GM19328 (cell line): Measurements from ENCODE around the gene KLHL21.
"Not testable (repeated sequence)": the region's sequence is repeated elsewhere in the genome, so short reads cannot be mapped to it uniquely, and the experiment has no call there.

Source experiments
- ATAC-seq: cut with Tn5 transposase; IDR thresholded peaks from one replicate; pipeline ENCODE4 v1.9.1; 2021; ENCODE audit warnings: mild to moderate bottlenecking, moderate library complexity; ENCODE audit not compliant: unreplicated experiment

The KLHL21 gene

DNA sequence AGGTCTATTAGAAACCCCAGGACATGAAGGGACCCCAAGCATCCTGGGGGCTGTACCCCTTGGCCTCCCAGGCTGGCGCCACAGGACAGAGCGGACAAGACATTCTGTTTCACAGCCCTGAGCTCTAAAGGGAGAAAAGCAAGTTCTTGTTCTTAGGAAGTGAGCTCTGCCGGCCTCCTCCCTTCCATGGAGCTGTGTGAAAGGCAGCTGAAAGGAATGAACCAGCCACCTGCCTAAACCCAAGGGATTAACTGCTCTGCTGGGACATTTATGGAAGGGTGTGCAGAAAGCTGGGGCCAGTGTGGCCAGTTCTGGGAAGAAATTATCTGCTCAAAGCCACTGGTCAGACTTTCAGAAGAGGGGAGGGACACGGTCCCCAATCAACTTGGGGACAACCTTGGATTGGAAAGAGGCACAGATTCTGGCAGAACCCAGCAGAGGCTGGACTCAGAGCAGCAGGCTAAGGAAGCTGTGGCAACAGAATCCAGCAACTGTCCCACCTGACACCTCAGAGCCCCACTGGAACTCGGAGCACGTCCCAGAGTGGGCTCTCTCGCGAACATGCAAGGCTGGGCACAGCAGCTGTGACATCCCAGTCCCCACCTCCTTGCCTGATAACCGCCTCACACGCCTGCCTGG, 2.1 kb downstream of the KLHL21 start:
- no peak for ATAC-seq

DNA sequence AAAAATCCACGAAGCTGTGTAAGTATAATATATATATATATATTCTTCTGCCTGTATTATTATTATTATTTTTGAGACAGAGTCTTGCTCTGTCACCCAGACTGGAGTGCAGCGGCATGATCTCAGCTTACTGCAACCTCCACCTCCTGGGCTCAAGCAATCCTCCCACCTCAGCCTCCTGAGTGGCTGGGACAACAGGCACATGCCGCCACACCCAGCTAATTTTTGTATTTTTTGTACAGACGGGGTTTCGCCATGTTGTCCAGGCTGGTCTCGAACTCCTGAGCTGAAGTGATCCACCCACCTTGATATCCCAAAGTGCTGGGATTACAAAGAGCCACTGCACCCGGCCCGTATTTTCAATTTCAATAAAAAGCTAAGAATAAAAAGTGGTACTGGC, 2.7 kb downstream of the KLHL21 start:
- ATAC-seq, result not testable (repeated sequence)

DNA sequence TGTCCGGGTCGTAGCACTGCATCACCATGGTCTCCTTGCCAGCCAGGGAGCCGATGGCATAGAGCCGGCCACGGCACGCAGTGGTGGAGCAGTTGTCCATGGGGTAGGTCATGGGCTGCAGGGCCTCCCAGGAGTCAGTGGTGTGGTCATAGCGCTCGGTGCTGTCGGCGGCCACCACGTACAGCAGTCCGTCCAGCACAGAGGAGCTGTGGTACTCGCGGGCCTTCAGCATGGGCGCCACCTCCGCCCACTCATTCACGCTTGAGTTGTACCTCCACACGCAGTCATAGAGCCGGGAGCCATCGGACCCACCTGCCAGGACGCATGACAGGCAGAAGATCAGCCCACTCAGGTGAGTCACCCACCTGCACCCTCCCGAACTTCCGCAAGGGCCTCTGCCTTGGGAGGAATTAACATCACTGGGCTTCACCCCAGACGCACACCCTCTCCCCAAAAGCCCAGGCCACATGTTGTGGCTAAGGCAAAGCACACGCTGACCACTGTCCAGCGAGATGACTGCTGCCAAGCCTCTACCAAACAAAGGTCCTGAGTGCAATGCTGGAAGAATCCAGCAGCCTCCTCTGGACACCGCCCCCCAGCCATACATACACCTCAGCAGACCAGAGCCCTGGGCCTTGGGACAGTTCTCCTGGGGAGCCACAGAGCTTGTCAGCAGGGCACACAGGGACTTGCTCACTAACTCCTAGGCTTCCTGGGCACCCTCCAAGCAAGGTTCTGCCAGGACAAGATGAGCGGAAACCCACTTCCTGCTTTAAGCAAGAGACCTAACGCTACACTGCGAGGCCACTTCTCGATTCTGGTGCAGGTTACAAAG, 3.3 kb downstream of the KLHL21 start:
- no peak for ATAC-seq

DNA sequence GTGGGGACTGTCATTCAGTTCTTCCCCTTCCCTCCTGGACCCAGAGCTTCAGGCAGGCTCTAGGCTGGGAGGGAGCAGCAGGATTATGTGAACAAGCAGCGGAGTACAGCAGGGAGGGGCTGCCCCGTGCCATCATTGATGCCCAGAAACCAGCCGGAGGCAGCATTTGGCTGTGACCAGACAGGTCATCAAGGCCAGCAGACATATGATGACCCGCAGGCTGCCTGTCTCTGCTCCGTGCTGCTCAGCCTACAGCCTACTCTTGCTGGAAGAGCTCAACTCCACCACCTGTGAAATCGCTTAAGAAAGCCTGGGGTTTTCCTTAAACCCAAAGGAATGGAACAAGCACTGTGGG, 4.9 kb downstream of the KLHL21 start:
- no peak for ATAC-seq

DNA sequence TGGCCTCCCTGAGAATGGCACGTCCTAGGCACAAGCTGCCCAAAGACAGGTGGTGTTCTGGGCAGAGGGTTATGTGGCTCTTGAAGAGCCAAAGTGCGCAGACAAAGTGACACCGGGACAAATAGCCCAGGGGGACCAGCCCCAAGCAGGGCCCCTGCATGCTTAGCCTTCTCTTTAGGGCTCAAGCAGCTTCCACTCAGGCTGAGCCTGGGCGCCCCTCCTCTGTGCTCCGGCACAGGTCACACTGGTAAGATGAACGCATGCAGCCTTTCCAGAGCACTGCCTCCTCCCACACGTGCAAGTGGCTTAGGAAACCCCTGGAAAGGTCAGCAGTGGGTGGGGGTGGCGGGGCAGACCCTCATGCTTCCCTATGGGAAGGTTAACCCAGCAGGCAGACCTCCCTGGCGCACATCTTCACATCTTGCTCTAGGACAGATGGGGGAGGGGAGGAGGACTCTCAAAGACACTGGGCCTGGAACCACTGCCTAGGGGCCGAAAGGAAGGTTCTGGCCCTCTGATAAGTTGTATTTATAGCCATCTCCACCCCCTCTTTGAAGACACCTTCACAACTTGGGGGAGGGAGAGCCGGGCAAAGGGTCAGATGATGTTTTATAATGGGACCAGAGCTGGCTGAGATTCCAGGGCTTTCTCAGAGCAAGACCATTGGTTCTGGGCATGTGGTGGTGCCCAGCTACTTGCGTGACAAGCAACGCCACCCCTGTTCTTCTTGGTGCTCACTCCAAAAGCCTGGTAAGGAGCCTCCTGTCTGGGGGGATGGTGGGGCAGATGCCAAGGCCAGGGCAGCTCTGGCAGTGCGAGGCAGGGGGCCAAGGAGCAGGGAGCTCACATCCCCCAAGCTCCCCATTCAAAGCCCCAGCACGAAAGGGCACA, 5.5 kb downstream of the KLHL21 start:
- no peak for ATAC-seq

DNA sequence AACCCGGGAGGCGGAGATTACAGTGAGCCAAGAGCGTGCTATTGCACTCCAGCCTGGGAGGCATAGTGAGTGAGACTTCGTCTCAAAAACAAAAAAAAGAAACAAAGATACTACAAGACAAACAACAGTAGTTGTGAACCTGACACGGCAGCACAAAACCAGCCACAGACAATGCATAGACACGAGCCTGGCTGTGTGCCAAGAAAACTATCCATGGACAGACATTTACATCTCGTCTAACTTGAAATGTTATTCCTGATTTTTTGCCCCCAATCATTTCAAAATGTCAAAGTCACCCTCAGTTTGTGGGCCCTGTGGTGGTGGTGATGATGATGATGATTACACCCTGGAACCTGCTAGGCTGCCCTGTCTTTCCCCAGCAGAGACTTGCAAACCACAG, 6.3 kb downstream of the KLHL21 start:
- no peak for ATAC-seq

DNA sequence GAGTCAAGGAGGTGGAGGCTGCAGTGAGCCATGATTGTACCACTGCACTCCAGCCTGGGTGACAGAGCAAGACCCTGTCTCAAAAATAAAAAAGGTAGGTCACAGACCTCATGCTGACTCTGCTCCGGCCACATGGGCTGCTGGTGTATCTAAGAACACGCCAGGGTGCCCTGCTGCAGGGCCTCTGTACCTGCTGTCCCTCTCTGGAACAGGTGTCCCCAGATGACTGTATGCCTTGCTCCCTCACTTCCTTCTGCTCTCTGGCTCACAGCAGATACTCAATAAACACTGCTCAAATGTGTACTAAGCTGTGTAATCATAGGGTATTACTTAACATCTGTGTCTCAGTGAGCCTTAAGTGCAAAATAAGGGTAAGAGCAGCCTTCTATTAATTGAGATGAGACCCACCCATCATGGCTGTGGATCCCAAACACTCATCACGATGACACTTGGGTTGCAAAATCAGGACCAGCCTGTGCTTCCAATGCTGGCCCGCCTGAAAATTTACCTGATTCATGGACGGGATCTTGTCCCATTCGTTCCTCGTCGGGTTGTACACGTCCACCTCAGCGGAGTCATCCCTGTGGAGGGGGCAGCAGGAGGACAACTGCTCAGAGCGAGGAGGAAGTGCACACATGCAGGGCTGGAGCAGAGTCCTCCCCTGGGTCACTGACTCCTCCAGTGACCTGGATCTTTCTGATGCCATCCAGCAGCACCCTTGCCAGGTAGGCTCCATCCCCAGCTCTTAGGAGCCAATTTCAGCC, 7.5 kb downstream of the KLHL21 start:
- no peak for ATAC-seq

DNA sequence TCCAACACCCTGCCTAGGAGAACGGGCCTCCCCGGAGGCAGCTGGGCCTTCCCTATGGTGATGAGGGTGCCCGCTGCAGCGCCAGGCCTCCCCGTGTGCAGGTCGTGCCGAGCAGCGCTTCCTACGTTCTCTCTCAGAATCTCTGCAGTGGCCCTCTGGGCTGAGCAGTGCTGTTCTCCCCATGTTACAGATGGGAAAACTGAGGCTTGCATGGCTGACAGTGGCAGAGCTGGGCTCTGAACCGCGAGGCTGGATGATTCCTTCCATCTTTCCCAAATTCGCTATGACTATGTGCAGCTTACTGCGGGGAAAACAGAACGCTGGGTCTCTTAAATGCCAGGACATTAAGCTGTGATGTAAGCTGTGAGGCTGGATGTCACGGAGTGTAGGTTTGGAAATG, 8.9 kb downstream of the KLHL21 start:
- ATAC-seq, result no peak

DNA sequence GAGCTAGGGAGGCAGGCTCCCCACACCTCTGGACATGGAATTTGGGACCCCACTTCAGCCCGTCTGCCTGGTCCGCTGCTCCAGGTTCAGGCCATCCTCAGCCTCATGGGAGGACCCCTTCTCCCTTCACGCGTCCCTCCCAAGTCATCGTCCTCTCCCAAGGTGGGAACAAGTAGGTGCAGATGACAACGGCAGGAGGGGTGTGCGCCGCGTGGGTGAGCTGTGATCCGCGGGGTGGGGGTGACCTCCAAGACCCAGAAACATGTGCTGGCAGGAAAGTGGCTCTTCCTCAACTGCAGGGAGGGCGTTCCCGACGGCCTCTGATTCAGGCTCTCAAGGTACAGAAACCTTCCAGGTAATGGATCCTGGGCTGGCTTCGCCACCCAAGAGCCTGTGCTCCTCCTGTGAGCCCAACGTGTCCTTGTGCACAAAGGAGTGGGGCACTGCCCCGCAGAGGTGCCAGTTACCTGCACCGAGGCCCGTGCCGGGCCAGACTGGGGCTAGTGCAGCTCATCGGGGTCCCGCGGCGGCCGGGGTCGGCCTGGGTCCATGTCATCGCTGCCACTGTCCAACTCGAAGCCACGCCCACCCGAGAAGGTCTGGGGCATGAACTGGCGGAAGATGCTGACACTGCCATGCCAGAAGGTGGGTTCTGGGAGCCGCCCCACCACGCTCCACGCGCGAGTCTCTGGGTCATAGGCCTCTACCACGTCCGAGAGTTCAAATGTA, 9.6 kb downstream of the KLHL21 start:
- ATAC-seq, result no peak

DNA sequence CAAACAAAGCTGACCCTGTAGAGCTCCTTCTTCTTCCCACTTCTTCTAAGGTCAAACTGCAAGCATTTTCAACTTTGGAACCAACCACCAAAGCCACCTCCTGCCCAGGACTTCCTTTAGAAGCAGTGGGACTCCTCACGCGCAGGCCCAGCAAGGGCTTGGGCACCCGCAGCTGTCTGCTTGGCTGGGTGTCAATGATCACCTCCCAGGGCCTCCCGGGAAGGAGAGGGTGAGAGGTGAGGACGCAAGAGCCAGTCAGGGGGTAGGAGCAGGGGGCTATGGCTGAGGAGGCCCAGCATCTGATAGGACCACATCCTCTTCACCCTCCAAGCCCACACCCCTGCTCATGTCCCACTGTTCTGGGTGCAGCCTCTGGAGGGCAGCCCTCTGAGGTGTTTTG, 10.2 kb downstream of the KLHL21 start:
- ATAC-seq, result no peak

DNA sequence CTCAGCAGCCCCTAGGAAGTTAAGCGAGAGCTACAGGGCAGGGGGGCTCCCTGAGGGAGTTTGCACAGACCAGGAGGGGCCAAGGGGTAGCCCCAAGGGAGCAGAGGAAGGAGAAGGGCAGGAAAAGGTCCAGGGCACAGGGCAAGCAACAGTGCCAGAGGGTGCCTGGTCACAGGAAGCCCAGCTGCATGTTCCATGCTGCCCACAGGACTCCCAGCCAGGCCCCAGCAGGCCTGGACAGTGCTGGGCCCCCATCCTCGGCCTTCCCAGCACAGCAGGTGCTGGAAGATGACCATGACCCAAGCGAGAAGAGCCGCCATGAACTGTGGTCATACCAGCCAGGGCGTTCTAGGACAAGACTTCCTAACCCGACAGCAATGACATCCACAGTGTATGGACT, 11.0 kb downstream of the KLHL21 start:
- ATAC-seq, result no peak

DNA sequence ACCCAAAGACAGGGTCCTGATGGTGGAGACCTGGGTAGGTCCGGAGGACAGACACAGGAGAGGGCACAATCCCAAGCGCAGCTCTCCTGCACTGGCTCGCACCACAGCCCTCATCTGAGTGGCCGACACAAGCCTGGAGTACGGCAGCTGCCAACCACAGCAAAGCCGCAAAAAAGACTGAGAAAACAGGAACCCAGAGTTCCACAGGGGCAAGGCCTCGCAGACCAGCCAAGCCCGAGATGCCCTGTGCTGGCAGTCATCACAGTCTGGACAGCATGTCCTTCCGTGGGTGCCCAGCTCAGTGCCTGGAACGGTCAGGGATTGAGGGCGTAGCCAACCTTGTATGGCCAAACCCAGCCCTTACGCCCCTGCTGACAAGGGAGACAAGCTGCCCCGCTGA, 11.4 kb downstream of the KLHL21 start:
- no peak for ATAC-seq

DNA sequence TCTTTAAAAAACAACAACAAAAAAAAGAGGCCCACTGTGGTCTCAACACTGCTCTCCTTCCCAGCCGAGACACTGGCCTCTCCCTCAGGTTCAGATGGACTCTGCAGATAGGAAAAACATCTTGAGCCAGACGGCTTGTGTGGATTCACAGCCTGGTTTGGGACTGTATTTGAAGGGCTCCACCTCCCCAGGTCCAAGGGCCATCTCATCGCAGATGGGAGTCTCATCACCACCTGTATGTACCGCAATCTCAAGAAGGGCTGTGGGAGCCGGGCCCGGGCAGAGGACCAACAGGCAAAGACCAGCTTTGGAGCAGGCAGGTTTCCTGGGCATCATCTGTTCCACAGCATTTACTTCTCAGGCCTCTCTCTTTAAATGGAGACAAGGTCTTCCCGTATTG, 12.6 kb downstream of the KLHL21 start:
- ATAC-seq, result no peak

DNA sequence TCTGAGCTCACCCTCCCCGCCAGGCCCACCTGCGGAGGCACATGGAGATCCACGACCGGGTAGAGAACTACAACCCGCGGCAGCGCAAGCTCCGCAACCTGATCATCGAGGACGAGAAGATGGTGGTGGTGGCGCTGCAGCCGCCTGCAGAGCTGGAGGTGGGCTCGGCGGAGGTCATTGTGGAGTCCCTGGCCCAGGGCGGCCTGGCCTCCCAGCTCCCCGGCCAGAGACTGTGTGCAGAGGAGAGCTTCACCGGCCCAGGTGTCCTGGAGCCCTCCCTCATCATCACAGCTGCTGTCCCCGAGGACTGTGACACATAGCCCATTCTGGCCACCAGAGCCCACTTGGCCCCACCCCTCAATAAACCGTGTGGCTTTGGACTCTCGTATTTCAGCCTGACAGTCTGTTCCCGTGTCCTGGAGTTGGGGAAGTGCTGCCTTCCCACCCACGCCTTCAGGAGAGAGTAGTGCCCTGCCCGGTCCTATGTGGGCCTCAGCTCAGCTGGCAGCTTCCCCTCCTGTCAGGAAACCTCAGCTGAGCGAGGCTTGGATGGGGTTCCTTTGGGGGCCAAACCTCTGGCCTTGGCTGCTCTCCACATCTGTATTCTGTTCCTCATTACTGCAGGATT, 13.7 kb downstream of the KLHL21 start:
- no peak for ATAC-seq

DNA sequence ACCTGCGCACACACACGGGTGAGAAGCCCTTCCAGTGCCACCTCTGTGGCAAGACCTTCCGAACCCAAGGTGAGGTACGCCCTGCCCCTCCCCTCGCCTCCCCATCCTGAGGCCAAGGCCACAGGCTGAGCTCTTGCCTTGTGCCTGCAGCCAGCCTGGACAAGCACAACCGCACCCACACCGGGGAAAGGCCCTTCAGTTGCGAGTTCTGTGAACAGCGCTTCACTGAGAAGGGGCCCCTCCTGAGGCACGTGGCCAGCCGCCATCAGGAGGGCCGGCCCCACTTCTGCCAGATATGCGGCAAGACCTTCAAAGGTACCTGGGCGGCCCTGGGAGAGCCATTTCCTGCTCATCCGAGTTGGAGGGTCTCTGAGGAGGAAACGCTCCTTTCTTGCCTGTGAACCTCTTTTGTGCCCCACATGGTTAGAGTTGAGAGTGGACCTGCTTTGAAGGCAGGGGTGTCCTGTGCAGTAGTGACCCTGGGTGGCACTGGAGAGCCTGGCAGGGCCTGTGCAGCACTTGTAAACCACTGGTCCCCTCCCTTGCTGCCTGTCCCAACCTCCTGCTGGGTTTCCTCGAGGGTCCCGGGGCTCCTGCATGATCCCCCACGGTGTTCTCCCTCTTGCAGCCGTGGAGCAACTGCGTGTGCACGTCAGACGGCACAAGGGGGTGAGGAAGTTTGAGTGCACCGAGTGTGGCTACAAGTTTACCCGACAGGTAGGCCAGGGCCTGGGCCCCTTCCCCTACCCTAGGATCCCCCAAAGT, 14.4 kb downstream of the KLHL21 start:
- no peak for ATAC-seq

DNA sequence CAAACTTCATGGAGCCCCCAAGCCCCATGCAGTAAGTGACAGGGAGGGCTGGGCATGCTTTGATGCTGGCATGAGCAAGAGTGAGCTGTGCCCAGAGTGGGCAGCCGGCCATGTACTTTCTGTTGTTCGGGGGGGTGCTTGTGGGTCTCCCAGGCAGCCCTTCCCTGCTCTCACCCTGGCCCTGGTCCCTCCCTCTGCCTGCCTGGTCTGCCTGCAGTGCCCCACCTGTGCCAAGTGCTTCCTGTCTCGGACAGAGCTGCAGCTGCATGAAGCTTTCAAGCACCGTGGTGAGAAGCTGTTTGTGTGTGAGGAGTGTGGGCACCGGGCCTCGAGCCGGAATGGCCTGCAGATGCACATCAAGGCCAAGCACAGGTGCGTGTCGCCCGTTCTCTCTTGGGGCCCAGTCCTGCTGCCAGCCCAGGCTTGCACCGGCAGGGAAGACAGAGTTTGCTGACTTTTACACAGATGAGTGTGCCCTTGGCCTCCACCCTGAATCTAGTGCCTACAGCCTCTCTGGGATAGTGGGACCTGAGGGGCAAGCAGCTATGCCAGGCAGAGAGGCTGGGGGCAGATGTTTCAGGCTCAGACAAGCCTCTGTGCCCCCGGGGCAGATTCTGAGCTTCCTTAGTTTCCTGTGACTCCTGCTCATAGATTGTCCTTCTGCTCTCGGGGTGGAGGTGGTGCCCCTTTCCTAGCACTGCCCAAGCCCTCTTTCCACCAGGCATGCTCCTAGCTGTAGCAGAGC, 15.2 kb downstream of the KLHL21 start:
- ATAC-seq, result no peak

DNA sequence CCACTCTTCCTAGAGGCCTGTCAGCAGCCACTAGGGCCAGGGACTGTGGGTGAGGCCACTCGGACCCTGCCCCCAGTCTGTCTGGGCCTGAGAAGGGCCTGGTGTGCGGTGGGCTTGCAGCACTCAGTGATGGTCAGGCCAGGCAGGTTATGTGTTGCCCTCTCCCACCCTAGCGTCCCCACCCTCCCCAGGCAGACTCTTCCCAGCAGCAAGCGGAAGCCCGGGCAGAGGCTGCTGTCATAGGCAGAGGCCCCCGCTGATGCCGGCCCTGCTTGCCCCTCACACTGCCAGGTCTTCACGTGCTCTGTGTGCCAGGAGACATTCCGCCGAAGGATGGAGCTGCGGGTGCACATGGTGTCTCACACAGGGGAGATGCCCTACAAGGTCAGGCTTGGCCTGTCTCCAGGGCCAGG, 16.3 kb downstream of the KLHL21 start:
- ATAC-seq, result no peak

DNA sequence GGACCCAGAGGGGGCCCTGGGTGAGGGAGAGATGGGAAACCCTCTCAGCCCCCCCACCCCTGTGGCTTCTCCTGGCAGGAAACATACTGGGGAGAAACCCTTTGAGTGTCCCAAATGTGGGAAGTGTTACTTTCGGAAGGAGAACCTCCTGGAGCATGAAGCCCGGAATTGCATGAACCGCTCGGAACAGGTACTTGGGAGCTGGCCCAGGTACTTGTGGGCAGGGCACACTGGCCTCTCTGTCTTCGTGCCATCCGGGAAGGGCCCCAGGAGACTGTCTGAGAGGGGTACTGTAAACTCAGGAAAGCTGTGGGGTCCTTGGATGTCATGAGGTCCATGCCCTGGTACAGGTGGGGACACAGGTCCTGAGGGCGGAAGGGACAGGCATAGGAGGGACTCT, 16.8 kb downstream of the KLHL21 start:
- ATAC-seq, result no peak
